HG03457 (cell line): Measurements from ENCODE around the gene LDAH.
A peak's percentile ranks its signal among the peaks of the same experiment; 100 is the strongest.

Experiments used
- ATAC-seq: cut with Tn5 transposase; IDR thresholded peaks from one replicate; pipeline ENCODE4 v1.9.1; 2021; ENCODE audit warnings: moderate number of reproducible peaks; ENCODE audit not compliant: unreplicated experiment

The LDAH gene

GRCh38 chr2:20781656-20782265 is 41.1 kb downstream of the LDAH start:
- ATAC-seq: peak; percentile 72

GRCh38 chr2:20771299-20771698 is 51.6 kb downstream of the LDAH start:
- ATAC-seq: no peak

GRCh38 chr2:20766798-20767644 is 55.9 kb downstream of the LDAH start:
- ATAC-seq: no peak

- ATAC-seq: no peak
Observed at GRCh38 chr2:20766213-20766612, 56.7 kb downstream of the LDAH start.

- no peak for ATAC-seq
Observed at GRCh38 chr2:20762945-20763683, 59.8 kb downstream of the LDAH start.

- ATAC-seq: no peak
Observed at GRCh38 chr2:20759487-20759886, 63.4 kb downstream of the LDAH start.

- peak; percentile 97 for ATAC-seq
Observed at GRCh38 chr2:20758997-20759396, 63.9 kb downstream of the LDAH start.

- no peak for ATAC-seq
Observed at GRCh38 chr2:20757405-20758090, 65.4 kb downstream of the LDAH start.

GRCh38 chr2:20755132-20755800 is 67.6 kb downstream of the LDAH start:
- ATAC-seq: no peak

GRCh38 chr2:20752293-20752692 is 70.6 kb downstream of the LDAH start:
- no peak for ATAC-seq

- ATAC-seq: no peak
Observed at GRCh38 chr2:20747317-20747716, 75.6 kb downstream of the LDAH start.

- no peak for ATAC-seq
Observed at GRCh38 chr2:20745924-20746555, 76.9 kb downstream of the LDAH start.

GRCh38 chr2:20744366-20745335 is 78.2 kb downstream of the LDAH start:
- peak; percentile 97 for ATAC-seq

- no peak for ATAC-seq
Observed at GRCh38 chr2:20738772-20739171, 84.1 kb downstream of the LDAH start.

GRCh38 chr2:20737505-20737904 is 85.4 kb downstream of the LDAH start:
- ATAC-seq: peak; percentile 98

- ATAC-seq: no peak
Observed at GRCh38 chr2:20728114-20728758, 94.7 kb downstream of the LDAH start.

- ATAC-seq: no peak
Observed at GRCh38 chr2:20726913-20727312, 96.0 kb downstream of the LDAH start.

GRCh38 chr2:20725782-20726181 is 97.1 kb downstream of the LDAH start:
- no peak for ATAC-seq
